GM12864 (cell line): ENCODE measurements around the gene TCF25.

ENCODE experiments used
- DNase-seq: peaks from one replicate; pipeline ENCODE4 v3.0.0-alpha.2; 2011; ENCODE audit warnings: low read depth
- H3K4me3 ChIP-seq: 2 replicates; pipeline ENCODE4 v1.5.1; 2011; ENCODE audit warnings: mild to moderate bottlenecking, low read depth, low read length, control low read depth
- TF ChIP-seq, protein P1 (sequence below): IDR thresholded peaks from 2 replicates; pipeline ENCODE4 v1.5.1; 2011; ENCODE audit warnings: low read depth, mild to moderate bottlenecking, moderate library complexity, low read length, control low read depth, inconsistent platforms; ENCODE audit errors: missing control alignments

The TCF25 gene

DNA sequence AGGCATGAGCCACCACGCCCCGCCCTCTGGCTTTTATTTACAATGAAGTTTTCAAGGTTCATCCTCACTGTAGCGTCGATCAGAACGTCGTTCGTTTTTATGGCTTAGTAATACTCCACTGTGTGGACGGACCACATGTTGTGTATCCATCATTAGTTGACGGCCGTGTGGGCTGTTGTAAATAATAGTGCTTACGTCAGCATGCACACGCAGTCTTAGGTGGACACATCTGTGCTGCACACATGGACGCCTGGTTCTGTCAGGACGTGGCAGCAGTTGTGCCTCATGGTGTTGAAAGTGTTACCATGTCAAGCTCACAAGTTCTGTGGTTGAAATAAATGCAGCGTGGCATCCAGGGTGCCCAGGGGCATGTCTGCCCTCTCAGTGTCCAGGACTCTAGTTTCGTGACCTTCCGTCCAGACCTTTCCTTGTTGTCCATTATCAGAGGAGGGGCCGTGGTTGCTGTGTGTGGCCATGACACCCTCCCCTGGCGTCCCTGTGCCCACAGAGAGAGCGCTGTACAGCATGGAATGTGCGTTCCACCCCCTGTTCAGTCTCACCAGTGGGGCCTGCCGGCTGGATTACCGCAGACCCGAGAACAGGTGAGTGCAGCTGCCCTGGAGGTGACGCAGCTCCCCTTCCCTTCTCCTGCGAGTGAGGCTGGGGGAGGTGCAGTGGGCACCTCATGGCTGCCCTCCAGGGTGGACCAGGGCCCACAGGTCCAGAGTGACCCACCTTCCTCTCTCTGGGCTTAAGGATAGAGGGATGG is 22.3 kb downstream of the TCF25 start:
- TF ChIP-seq, protein P1, sequence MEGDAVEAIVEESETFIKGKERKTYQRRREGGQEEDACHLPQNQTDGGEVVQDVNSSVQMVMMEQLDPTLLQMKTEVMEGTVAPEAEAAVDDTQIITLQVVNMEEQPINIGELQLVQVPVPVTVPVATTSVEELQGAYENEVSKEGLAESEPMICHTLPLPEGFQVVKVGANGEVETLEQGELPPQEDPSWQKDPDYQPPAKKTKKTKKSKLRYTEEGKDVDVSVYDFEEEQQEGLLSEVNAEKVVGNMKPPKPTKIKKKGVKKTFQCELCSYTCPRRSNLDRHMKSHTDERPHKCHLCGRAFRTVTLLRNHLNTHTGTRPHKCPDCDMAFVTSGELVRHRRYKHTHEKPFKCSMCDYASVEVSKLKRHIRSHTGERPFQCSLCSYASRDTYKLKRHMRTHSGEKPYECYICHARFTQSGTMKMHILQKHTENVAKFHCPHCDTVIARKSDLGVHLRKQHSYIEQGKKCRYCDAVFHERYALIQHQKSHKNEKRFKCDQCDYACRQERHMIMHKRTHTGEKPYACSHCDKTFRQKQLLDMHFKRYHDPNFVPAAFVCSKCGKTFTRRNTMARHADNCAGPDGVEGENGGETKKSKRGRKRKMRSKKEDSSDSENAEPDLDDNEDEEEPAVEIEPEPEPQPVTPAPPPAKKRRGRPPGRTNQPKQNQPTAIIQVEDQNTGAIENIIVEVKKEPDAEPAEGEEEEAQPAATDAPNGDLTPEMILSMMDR: no peak
- no peak overlapping the region for H3K4me3 ChIP-seq
- no peak for DNase-seq

DNA sequence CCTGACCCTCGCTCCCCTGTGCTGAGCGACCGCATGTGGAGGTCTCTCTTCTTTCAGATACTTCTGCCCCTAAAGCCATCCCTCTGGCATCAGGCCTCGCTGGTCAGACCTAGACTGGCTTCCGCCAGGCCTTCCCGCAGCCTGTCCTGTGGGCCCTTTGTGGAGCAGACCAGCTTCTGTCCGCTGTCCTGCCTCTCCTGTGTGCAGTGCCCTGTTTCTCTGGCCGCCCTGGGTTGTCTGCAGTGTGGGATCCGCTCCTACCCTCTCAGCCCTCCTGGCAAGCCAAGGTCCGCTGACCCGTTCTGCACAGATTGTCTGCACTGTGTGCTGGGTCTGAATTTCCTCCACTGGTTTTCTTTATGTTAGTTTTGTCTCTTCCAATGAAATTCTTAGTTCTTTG is 23.8 kb downstream of the TCF25 start:
- no peak for DNase-seq
- no peak overlapping the region for H3K4me3 ChIP-seq
- TF ChIP-seq, protein P1: no peak

DNA sequence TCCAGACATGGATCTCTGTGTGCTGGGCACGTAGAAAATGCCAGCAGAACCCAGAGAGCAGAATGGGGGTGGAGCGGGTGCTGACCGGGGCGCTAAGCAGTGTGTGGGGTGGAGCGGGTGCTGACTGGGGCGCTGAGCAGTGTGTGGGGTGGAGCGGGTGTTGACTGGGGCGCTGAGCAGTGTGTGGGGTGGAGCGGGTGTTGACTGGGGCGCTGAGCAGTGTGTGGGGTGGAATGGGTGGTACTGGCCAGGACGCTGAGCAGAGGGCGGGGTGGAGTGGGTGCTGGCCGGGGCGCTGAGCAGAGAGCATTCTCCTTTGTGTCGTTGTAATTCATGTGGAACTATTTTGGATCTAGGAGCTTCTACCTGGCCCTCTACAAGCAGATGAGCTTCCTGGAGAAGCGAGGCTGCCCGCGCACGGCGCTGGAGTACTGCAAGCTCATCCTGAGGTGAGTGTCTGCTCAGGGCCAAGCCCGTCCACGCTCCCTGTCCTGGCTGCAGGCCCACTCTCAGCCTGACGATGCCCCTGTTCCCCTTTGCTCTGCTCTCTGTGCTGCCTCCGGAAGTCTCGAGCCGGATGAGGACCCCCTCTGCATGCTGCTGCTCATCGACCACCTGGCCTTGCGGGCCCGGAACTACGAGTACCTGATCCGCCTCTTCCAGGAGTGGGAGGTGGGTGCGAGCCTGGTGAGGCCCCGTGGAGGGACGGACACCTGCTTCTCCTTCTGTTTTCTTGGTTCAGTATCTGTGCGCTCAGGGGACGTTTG is 25.0 kb downstream of the TCF25 start:
- TF ChIP-seq, protein P1: no peak
- H3K4me3 ChIP-seq: no peak overlapping the region
- no peak for DNase-seq

DNA sequence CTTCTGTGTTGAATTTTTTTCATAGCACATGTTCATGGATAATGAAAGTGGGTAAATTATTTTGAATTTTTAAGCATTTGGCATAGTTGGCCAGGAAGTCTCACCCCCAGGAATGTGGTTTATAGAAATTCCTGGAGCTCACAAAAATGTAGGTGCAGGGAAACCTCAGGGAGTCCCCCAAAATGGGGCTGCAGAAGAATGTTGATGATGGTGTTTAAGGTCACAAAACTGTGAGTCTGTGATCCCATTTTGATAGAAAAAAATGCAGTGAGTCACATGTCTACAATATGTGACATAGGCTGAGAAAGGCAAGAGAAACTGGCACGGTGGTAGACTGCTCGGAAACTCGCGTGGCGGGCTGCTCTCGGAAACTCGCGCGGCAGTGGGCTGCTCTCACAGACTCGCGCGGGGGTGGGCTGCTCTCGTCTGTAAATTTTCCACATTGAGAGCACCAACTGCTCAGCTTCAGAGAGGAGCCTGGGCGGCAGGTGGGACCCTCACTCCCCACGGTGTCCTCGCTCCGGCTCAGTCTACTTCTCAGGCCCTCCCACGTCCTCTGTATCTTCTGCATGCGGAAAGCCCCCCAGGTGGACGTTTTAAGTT is 26.6 kb downstream of the TCF25 start:
- DNase-seq: no peak
- TF ChIP-seq, protein P1: no peak
- no peak overlapping the region for H3K4me3 ChIP-seq

DNA sequence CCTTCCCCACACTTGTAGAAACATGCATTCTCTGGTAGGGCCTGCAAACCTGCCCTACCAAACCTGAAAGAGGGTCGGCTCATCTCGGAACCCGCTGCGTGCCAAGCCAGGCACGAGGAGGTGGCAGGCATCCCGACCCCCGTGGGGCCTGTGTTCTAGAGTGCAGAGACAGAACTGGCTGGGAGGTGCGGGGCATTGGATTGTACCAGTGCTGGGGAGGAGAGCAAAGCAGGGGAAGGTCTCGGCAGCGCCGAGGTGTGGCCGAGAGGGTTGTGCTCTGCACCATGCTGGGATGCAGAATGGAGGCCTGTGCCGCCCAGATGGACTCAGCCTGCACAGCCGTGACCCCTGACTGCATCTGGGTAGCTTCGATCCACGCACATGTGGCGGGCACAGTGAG is 27.5 kb downstream of the TCF25 start:
- no peak for DNase-seq
- no peak overlapping the region for H3K4me3 ChIP-seq
- TF ChIP-seq, protein P1: no peak

DNA sequence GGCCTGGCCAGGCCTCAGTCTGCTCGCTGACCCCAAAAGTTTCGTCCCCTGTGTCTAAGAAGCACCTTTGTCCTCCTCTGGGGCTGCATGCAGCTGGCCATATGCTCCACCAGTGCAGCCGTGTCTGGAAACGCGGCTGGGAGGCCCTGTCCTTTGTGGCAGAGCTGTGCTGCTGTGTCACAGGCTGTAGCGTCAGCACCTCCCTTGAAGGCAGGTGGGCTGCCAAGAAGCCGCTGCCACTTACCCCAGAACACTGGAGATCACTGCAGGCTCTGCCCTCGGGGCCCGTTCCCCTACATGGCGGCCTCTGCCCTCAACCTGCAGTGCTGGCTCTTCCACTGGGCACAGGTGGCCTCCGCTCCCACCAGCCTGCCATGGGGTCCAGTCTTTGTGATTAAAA is 29.6 kb downstream of the TCF25 start:
- DNase-seq: no peak
- H3K4me3 ChIP-seq: no peak overlapping the region
- TF ChIP-seq, protein P1: no peak
